ENCODE measurements around the gene GABRR2.
"Not testable (repeated sequence)": the region's sequence is repeated elsewhere in the genome, so short reads cannot be mapped to it uniquely, and the experiment has no call there.

Gene GABRR2

GRCh38 chr6:89255417-89255816, 59.7 kb downstream of the GABRR2 start:
- DNase-seq, result no peak

- DNase-seq, result no peak
Observed at GRCh38 chr6:89254569-89254968, 60.5 kb downstream of the GABRR2 start.

- DNase-seq, result no peak
Observed at GRCh38 chr6:89252907-89253306, 62.2 kb downstream of the GABRR2 start.

- no peak for DNase-seq
Observed at GRCh38 chr6:89251976-89252375, 63.1 kb downstream of the GABRR2 start.

GRCh38 chr6:89251170-89251569, 63.9 kb downstream of the GABRR2 start:
- DNase-seq, result no peak

GRCh38 chr6:89250239-89250638, 64.9 kb downstream of the GABRR2 start:
- no peak for DNase-seq

- no peak for DNase-seq
Observed at GRCh38 chr6:89244241-89244985, 70.7 kb downstream of the GABRR2 start.

GRCh38 chr6:89243331-89243629, 71.8 kb downstream of the GABRR2 start:
- no peak for DNase-seq

- no peak for DNase-seq
Observed at GRCh38 chr6:89242574-89243330, 72.3 kb downstream of the GABRR2 start.

GRCh38 chr6:89239338-89239737, 75.8 kb downstream of the GABRR2 start:
- DNase-seq, result peak; percentile 35

GRCh38 chr6:89237158-89237557, 77.9 kb downstream of the GABRR2 start:
- DNase-seq, result no peak

GRCh38 chr6:89233605-89234004, 81.5 kb downstream of the GABRR2 start:
- not testable (repeated sequence) for DNase-seq

- DNase-seq, result no peak
Observed at GRCh38 chr6:89222712-89223039, 92.4 kb downstream of the GABRR2 start.

- no peak for DNase-seq
Observed at GRCh38 chr6:89221971-89222711, 93.0 kb downstream of the GABRR2 start.

- no peak for DNase-seq
Observed at GRCh38 chr6:89221129-89221528, 94.0 kb downstream of the GABRR2 start.

GRCh38 chr6:89217299-89217910, 97.7 kb downstream of the GABRR2 start, which contains the start of gene GABRR1:
Gene GABRR1 (minus strand): TSS chr6:89217358. CDS start chr6:89217322, 36 bp downstream.
- no peak for DNase-seq

GRCh38 chr6:89216411-89216810, 98.7 kb downstream of the GABRR2 start:
- DNase-seq, result no peak

GRCh38 chr6:89215391-89215790, 99.7 kb downstream of the GABRR2 start:
- no peak for DNase-seq

GRCh38 chr6:89214197-89214596, 100.9 kb downstream of the GABRR2 start:
- DNase-seq, result no peak

GRCh38 chr6:89212472-89212871, 102.6 kb downstream of the GABRR2 start:
- DNase-seq, result no peak

GRCh38 chr6:89209457-89209856, 105.6 kb downstream of the GABRR2 start:
- DNase-seq, result no peak

GRCh38 chr6:89208551-89208950, 106.5 kb downstream of the GABRR2 start:
- DNase-seq, result no peak
